HG02870 (cell line): Measurements from ENCODE around the gene DAP.

Experiments
- ATAC-seq: cut with Tn5 transposase; IDR thresholded peaks from one replicate; pipeline ENCODE4 v1.9.1; 2021; ENCODE audit warnings: mild to moderate bottlenecking, moderate library complexity; ENCODE audit not compliant: unreplicated experiment

Gene DAP

DNA sequence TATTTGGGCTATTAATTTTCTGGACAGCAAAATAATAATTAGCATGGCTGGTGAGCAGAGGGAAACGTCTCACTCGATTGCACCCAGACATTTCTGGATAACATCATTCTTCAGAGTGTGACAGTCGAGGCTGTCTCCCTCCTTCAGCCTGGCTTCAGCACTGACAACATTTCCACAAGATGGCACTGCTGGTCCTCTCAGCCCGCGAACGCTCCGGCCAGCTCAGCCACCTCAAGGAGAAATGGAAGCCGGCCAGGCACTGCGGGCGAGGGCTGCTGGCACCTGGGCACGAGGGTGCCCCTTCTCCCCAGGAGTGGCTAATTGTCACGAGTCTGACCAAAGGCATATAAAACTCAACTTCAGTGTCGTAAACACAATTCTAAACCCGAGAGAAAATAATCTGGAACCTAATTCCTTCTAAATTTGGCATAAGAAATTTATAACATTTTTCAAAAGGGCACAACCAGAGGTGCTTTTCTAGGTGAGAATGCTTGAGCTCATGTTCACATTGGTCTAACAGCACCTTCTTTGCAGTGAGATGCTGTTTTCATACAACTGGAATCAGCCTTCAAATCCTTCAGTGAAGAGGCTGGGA is 65.9 kb downstream of the DAP start:
- peak; percentile 46 for ATAC-seq

DNA sequence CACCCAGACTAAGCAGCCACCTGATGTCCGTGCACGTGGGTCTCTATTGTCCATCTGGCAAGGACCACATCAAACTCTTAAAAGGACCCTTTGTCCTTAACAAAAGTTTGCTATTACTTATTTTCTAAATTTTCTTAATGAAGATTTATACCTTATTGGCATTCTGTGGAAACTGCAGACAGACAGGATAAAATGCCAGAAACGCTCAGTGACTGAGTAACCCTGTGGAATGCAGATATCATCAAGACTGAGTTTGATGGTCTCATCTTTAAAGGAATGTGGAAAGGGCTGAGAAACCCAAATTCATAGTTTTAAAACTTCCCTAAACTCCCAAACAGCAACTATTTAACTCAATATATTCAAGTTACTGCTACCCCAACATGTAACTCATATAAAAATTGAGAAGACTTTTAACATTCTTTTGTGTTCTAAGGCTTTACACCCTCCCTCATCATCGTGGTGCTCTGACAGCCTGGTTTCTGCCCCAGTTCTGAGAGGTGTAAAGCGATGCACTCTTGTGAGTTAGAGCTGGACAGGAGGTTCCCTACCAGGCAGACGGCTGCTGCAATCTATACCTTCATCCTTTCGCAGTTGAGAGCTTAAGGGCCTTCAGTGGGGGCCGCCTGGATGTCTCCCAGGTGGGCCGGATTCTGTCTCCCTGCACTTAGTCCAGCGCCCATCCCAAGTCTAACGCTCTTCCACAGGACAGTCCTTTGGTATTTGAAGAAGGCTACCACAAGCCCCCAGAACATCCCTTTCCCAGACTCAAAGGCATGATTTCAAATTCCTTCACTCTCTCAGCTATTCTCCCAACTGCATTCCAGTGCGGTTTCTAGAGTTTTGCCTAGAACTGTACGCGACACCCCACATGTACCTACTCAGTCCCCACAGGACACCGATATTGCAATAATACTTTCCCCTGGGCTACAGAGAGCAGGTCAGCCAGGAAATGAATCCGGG is 68.9 kb downstream of the DAP start:
- no peak for ATAC-seq

DNA sequence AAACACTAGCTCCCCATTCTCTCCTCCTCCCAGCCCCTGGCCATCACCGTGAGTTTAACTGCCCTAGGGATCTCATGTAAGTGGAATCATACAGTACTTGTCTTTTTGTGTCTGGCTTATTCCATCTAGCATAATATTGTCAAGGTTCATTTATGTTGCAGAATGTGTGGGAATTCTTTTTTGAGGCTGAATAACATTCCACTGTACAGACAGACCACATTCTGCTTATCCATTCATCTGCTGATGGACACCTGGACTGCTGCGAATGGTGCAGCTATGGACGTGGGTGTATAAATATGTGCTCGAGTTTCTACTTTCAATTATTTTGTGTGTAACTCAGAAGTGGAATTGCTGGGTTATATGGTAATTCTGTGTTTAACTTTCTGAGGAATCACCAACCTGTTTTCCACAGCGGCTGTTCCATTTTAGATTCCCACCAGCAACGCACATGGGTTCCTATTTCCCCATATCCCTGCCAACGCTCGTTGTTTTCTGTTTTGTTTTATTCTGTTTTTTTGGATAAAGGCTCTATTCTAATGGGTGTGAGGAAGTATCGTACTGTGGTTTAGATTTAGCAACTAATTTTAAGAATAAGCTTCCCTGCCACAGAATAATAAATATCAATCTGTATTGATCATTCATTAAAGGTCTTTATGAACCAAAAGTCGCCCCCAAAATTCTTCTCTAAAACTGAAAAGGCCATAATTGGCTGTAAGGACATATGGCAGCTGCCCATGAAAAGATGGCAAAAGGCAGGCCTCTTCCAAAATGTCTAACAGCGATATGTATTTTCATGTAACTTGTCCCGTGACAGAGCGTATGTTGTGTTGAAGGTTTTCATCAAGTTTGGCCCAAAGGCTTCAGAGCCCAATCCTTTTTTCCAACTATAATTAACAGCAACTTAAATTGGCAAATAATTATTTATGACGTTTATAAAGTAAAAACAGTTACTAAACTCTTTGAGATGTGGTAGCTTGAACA is 70.3 kb downstream of the DAP start:
- no peak for ATAC-seq

DNA sequence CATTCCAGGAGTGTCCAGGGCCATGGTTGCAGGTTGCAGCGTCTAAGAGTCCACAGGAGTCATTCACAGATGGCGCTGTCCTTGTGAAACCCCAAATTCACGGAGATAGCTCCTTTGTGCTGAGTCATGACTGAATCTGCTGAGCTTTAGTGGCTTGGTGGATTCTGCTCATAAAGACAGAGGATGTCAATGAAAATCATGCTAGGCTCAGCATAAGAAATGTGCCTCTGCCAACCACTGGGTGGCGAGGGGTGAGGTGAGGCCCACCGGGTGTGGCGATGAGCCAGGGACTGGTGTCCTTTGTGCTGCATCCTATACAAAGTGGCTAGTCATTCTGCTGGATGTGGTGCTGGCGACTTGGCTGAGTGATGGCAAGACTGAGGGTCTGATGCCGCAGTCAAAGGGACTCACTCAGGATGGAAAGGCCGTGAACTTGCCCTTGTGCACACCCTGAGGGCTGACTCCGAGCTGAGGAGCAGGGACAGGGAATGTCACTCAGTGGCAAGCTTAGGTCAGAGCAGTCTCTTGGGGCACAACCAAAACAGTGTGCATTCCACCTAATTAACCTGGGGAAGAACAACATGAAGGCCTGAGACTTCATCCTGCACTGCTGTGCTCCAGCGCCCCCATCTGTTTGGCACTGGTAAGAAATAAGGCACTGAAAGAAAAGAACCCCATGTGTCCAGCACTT is 71.5 kb downstream of the DAP start:
- ATAC-seq, result no peak

DNA sequence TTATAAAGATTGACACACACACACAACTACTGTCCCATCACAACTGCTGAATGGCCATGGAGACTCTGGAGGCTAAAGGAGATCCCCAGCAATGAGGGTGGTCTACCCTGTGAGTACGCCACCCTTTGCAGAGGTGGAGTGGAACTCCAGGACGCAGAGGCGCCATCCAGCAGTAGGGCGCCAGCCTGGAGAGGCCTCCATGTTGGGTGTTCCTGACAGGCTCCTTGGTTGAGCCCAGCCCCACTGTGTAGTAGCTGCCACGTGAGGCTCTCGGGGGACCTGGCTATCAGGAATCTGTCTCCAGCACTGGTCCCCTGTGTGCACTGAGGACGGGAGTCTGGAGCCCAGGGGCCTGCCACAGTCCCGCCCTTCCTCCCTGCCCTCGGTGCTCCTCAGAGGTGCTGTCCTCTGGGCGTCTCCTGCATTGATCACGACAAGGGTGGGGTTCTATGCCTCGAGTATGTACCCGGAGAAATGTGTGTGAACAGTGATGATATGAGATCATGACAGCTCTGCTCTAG is 72.3 kb downstream of the DAP start:
- ATAC-seq, result no peak

DNA sequence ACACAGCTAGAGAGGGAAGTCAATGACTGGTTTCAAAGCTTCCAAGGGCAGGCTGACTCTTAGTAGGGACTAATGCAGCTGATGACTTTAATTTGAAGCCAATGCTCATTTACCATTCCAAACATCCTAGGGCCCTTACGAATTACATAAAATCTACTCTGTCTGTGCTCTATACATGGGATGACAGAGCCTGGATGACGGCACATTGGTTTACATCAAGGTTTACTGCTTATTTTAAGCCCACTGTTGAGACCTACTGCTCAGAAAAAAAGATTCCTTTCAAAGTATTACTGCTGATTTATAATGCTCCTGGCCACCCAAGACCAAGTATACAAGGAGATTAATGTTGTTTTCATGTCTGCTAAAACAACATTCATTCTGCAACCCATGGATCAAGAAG is 74.1 kb downstream of the DAP start:
- ATAC-seq, result no peak

DNA sequence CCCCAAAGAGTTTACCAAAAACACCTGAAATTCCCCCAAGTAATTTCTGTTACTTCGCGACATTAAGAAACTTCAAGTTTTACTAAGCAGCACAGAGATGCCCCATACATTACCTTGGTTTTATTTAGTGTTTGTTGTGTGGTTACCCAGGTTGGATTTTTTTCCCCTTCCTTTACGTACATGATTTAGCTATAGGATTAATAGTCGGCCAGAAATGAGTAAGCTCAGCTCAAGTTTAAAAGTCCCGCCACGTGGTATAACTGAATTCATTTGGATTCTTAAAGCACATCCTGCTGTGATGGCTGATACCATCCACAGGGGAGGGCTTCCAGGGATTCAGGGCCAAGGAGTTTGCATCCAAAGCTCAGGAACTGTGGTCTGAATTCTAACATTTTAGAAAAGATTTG is 75.9 kb downstream of the DAP start:
- peak; percentile 84 for ATAC-seq

DNA sequence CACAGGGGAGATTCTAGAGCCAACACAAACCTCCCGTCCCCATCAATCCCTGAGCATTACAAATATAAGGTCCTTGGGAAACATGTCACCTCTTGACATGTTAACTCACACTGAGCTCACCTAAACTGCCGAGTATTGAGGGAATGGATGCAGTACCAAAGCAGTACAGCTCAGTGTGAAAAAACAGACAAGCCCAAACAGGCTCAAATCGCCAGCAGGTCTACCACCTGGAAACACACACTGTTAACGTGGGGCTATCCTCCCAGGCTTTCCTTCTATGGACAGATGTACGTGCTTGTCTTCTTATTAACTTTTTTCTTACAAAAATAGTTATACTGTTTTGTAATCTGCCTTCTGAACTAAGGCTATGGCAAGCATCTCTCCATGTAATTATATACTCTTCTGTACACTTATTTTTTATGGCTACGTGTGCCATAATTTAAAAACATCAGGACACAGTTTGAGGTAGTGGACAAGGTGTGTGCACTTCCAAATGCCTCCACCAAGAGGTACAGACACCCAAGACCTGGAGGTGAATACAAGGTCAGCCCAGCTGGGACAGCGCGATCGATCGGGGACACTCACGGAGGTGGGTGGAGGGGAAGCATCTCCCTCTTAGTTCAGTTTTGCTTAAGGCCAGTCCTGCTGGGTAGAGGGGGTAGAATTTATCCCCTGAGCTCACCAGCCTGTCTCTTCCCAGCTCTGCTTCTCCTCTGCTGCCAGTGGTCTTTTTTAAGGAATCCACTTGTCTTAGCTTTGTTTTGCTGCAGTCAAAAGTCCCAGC is 76.5 kb downstream of the DAP start:
- ATAC-seq, result peak; percentile 65

DNA sequence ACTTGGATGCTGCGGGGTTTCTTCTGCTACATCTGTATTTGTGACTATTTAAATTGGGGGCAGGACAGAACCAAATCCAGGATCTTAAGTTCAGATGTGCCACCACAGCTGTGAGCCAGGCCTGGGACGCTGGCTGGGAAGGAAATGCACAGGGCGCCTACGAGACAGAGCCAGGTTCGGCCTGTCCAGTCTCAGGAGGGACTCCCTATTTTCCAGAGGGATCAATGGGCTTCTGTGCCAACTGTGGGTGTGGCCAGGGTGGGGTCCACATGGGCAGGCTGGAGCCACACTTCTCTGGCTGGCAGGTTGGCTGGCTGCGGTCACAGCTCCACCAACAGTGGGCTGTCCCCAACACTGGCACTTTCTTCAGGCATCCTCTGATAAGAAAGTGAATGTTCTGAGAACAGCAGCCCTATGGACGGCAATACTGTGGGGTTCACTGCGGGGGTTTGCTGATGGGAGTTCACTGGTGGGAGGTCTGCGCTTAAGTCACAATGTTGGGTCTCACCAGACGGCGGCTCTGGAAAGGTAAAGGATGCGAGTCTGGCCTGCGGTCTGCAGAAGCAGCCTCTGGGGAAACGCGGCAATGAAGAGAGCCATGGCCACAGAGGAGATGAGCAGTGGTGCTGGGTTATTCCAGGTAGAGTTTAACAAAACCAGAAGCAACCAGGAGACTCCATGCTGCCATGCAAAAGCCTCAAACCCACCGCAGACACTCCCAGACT is 78.1 kb downstream of the DAP start:
- no peak for ATAC-seq

DNA sequence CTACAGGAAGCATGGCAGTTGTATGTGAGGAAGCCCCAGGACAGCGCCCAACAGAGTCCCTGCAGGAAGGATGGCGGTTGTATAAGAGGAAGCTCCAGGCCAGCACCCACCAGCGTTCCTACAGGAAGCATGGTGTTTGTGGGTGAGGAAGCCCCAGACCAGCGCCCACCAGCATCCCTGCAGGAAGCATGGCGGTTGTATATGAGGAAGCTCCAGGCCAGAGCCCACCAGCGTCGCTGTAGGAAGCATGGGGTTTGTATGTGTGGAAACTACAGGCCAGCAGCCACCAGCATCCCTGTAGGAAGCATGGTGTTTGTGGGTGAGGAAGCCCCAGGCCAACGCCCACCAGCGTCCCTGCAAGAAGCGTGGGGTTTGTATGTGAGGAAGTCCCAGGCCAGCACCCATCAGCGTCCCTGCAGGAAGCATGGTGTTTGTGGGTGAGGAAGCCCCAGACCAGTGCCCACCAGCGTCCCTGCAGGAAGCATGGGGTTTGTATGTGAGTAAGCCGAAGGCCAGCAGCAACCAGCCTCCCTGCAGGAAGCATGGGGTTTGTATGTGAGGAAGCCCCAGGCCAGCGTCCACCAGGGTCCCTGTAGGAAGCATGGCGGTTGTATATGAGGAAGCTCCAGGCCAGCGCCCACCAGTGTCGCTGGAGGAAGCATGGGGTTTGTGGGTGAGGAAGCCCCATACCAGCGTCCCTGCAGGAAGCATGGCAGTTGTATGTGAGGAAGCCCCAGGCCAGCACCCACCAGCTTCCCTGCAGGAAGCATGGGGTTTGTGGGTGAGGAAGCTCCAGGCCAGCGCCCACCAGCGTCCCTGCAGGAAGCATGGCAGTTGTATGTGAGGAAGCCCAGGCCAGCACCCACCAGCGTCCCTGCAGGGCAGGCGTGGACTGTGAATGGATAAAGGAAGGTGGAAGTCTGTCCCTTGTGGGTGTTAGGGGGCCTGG is 79.0 kb downstream of the DAP start:
- no peak for ATAC-seq

DNA sequence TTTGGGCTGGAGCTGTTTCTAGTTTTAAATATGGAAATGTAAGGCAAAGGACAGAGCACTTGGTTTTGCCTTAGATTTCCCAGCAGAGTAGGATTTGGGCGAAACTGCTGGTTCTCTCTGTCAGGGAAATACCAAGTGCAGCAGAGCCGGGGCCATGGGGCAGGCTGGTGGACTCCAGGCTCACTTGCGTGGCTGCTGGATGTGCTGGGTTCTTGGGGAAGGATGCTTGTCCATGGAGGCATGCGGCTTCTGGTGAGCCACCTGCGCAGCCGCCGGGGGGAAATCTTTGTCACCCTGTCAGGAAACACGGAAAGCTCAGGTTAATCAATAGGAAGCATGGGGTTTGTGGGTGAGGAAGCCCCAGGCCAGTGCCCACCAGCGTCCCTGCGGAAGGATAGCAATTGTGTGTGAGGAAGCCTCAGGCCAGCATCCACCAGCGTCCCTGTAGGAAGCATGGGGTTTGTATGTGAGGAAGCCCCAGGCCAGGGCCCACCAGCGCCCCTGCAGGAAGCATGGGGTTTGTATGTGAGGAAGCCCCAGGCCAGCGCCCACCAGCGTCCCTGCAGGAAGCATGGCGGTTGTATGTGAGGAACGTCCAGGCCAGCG is 80.1 kb downstream of the DAP start:
- no peak for ATAC-seq

DNA sequence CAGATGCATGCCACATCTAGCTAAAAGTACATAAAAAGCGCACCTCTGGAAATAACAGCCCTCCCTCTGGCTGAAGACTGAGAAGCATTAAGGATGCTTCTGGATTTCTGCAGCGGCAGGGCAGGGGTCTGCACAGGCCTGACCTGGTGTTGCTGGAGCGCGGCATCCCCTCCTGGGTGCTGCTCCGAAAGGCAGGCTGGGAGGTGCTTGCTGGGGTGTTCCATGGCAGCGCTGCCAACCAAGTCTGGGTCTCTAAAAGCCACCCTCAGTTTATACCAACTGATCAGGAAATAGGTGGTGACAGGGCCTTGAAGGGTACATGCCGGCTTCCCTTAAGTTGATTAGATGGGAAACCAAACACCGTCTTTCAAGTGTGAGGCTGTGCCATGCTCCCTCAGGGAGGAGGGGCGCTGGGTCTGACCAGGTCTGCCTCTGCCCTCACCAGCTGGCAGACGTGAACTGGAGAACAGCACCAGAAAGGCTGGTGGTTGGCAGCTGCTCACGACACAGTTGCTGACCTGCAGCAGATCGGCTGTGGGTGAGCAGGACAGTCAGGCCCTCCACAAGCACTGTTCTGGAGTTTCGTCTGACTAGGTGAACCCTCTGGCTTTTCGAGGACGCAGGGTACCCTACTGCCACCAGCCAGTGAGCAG is 81.6 kb downstream of the DAP start:
- no peak for ATAC-seq

DNA sequence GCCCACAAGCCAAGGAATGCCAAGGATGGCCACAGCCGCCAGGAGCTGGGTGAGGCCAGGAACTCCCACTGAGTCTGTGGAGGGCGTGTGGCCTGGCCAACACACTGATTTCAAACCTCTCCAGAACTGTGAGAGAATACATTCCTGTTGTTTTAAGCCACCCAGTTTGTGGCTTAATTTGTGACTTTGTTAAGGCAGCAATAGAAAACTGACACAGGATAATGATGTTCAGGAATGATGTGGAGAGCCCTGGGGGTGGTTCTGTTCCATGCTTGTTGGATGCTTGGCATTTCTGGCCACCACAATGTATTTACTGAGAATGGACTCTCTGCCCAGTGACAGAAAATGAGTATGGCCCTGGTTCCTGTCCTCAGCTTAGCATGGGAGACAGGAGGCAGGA is 82.8 kb downstream of the DAP start:
- ATAC-seq, result no peak

DNA sequence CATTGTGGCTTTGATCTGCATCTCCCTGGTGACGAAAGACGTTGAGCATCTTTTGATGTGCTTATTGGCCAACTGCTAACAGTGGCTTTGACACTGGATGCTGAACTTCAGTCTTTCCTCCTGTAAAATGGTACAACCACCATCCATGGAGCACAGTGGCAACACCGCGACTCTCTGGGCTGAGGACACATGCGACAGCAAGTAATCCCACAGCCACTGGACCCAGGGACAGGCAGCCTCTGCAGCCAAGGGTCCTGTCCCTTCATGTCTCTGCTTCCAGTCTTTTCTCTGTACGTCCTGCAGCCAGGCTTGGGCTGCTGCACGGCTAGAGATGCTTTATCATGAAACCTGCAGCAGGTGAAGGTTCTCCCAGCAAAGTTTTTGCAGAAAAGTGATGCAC is 83.5 kb downstream of the DAP start:
- ATAC-seq, result no peak

DNA sequence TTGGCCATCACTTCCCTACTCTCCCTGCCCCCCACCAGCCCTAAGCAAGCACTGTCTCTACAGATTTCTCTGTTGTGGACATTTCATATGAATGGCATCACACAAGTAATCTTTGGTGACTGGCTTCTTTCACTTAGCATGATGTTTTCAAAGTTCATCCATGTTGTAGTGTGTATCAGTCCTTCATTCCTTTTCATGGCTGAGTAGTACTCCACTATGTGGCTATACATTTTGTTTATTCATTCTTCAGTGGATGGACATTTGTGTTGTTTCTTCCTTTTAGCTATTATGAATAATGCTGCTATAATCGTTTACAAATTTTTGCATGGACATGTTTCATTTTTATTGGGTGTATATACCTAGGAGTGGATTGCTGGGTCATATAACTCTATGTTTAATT is 84.1 kb downstream of the DAP start:
- ATAC-seq, result no peak

DNA sequence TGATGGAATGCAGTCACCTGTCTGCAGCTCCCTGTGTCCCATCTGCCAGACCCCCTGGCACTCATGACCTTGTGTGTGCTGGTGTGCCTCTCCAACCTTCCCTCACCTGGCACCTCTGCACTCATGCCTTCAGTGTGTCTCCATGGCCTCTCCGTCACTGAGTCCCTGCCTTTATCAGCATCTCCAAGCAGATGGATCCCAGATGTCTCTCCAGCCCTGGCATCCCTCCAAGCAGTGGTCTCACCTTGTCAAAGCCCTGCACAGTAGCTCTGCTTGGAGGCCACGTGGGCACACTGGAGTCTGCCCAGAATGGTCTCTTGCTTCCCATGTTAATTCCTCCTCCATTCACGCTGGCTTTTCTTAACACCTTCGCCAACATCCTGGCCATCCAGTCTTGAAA is 84.8 kb downstream of the DAP start:
- ATAC-seq, result no peak

DNA sequence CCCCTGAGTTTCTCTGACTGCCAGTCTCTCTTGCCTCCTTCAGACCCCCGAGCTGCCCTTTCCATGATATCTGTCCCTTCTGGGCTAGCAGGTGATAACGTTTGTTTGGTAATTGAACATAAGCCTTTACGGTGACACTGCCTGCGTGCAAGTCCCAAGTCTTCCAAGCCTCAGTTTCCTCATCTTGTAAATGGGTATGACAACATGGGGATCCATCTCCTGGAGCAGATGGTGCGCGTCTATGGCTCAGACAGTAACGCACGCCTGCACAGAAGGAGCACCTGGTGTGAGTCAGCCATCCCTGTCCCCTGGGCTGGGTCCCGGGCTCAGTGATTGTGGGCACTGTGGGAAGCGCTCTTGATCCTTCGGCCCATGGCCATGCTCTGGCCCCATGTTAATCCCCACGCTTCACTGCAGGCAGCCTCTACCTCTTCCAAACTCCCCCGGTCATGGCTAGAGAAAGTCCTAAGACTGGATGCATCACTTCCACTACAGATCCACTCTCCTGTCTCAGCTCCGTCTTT is 85.8 kb downstream of the DAP start:
- ATAC-seq, result no peak
